HG02884 (cell line): ENCODE results near the gene F9.
"Not testable (repeated sequence)": the region's sequence is repeated elsewhere in the genome, so short reads cannot be mapped to it uniquely, and the experiment has no call there.

ENCODE experiments used
- ATAC-seq: cut with Tn5 transposase; IDR thresholded peaks from one replicate; pipeline ENCODE4 v1.9.1; 2021; ENCODE audit warnings: mild to moderate bottlenecking, moderate library complexity; ENCODE audit not compliant: unreplicated experiment

The F9 gene

DNA sequence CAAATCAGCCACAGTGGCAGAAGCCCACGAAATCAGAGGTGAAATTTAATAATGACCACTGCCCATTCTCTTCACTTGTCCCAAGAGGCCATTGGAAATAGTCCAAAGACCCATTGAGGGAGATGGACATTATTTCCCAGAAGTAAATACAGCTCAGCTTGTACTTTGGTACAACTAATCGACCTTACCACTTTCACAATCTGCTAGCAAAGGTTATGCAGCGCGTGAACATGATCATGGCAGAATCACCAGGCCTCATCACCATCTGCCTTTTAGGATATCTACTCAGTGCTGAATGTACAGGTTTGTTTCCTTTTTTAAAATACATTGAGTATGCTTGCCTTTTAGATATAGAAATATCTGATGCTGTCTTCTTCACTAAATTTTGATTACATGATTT lies at the start of gene F9:
TSS of gene F9 (plus strand) at position 190 of the 400 bp plus-strand sequence. CDS start at position 216, 26 bp downstream.
- no peak for ATAC-seq

- ATAC-seq, result no peak
These were observed 46.8 kb upstream of the F9 start for GRCh38 chrX:139483699-139484098.

DNA sequence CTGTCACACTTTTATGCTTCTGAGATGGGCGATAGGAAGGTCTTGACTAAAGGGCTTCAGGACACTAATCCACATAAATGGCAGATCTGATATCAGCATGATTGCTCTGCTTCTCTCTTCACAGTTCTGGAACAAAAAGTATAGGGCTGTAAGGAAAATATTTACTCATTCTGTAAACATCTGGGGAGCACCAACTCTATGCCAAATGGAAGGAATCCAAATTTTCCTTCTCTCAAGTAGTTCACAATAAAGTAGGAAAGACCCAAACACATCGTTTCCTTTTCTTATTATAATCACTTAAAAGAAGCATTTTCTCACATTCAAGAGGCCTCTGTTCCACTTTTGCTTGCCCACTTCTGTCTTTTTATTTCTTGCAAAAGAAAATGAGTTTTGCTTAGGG lies 45.9 kb upstream of the F9 start:
- ATAC-seq, result no peak

DNA sequence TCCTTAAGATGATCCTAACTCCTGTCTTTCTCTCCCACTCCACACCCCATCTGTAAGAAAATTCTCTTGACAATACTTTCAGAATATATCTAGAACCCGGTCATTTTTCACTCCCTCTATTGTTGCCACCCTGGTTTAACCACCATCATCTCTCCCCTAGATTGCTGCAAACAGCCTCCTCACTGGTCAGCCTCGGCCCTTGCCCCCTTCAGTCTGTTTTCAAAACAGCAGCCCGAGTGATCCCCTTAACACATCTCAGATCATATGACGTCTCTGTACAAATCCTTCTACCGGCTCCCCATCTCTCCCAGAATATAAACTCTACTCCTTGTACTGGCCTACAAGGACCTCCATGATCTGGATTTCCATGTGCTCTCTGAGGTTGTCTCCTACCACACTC lies 35.2 kb upstream of the F9 start:
- ATAC-seq, result no peak

GRCh38 chrX:139506333-139506732 lies 24.2 kb upstream of the F9 start:
- ATAC-seq, result no peak

DNA sequence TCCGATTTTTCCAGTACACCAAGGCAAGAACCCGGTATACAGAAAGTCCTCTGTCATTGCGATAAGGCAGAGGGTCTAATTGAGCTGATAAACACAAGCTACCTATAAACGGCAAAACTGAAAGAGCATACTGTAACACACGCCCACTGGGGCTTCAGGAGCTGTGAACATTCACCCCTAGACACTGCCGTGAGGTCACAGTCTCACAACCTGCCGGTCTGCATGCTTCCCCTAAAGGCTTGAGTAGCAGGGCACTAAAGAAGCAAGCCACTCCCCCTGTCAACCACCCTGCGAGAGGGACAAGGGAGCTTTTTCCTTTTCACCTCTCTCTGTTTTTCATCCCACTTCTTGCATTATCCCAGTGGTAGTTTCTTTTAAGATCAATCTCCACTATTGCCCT lies 22.4 kb upstream of the F9 start:
- no peak for ATAC-seq

DNA sequence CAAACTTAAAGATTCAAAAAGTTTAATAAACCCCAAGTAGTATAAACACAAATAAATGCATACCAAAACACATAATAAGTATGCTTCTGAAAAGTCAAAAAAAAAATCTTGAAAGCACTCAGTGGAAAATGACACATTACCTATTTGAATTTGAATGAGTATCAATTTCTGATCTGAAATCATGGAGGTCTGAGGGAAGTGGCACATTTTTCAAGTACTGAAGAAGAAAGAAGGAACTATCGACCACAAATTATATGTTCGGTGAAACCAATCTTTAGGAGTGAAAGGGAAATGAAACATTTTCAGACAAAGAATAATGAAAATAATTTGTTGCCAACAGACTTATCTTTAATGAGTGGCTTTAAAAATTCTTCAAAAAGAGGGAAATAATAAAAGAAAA lies 12.1 kb upstream of the F9 start:
- no peak for ATAC-seq

GRCh38 chrX:139528829-139529228 lies 1.7 kb upstream of the F9 start:
- not testable (repeated sequence) for ATAC-seq

- ATAC-seq, result no peak
These were observed 2.3 kb downstream of the F9 start for GRCh38 chrX:139532834-139533233.

GRCh38 chrX:139533444-139533843 lies 2.9 kb downstream of the F9 start:
- no peak for ATAC-seq

GRCh38 chrX:139538907-139539790 lies 8.6 kb downstream of the F9 start:
- no peak for ATAC-seq

DNA sequence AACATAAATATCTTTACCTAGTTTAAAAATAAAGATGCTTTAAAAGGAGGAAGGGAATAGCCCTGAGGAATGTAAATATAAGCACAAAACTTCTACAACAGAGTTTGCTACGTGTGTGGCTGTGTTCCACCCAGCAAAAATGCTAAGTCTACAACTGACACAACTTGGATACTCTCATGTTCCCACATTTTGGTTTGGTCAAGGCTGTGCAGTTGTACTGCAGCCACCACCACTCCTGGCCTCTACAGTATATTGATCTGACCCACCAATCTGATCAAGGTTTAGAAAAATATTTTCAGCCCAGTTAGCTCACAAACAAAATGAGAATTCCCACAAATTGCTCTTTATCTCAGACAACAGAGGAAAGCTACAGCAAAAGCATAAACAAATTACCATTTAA lies 12.1 kb downstream of the F9 start:
- no peak for ATAC-seq

DNA sequence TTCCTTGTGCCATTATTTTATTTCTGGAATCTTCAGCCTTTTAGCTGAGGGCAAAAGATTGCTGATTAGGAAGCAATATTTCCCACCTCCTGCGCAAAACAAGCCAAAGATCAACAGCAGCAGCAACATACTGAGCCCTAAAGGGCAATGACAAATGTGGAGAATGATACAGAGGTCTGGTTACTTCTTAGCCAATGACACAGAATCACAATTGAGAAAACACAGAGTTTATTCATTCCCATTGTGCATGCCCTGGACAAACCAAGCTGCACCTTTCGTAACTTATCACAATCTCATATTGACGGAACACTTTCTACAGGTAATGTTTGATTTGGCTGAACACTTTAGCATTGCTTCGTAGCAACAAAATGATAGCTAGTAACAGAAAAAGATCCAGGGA lies 13.4 kb downstream of the F9 start:
- ATAC-seq, result no peak

- ATAC-seq, result no peak
These were observed 14.1 kb downstream of the F9 start for GRCh38 chrX:139544591-139544990.

- peak; percentile 27 for ATAC-seq
These were observed 23.8 kb downstream of the F9 start for GRCh38 chrX:139554376-139554775.

- ATAC-seq, result no peak
These were observed 24.6 kb downstream of the F9 start for GRCh38 chrX:139554991-139555675.

DNA sequence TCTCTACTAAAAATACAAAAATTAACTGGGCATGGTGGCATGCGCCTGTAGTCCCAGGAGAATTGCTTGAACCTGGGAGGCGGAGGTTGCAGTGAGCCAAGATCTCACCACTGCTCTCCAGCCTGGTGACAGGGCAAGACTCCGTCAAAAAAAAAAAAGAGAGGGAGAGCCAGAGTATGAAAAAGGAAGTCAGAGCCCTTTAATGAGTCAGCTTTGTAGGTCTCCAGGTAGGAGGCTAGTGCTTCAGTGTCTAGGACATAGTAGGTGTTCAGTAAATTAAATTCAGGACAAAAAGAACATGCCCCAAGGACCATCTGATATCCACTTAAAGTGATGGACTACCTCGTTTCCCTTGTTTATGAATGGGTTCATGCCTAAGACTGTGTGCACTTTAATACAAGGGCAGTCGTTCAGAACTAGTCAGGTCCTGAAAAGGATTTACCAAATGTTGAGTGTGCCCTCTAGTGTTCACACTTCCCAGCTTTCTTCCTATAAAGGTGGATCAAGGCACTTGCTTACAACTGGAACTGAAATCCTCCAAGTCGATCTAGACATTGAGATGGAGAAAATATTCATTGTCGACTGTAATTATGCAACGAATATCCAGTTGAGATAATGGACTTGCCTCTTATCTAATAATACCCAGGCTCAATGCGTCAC lies 29.0 kb downstream of the F9 start:
- peak; percentile 71 for ATAC-seq

DNA sequence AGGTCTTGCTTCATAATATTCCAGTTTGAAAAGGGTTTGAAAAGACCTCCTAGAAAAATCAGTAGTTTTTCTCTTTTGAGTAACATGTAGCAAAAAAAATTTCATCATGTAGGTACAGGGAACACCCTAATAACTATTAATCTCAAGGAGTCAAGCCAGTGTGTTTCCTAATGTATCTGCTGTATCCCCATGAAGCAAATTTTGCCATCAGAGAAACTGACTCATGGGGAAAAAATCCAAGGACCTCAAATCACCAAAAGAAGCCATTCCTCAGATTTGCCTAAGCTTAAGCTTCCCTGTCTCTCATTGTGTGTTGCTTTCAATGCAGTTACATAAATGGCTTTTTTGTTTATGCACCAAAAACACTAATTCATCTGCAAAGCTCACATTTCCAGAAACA lies 29.7 kb downstream of the F9 start:
- no peak for ATAC-seq

- ATAC-seq, result no peak
These were observed 32.7 kb downstream of the F9 start for GRCh38 chrX:139563251-139563650.

GRCh38 chrX:139566981-139567380 lies 36.4 kb downstream of the F9 start:
- ATAC-seq, result no peak

DNA sequence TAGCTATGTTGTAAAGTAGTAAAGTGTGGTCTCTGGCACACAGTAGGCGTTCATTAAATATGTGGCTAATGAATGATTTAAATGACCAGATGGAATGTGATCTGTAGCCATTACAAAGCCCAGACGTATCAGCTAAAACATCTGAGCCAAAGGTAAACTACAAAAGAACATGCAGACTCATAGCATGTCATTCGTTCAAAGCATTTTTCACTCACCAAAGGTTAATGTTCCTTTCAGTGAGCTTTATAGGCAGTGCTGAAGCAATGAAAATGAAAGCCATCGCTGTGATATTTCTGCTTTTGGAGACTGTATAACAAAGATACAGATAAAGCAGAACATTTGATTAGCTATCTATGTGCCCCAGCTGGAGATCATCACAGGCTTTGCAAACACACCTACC lies 50.5 kb downstream of the F9 start:
- ATAC-seq, result no peak

- ATAC-seq, result no peak
These were observed 55.1 kb downstream of the F9 start for GRCh38 chrX:139585613-139586012.
